HEK293 (cell line): ENCODE measurements around the gene MEMO1.
"Not testable (repeated sequence)": the region's sequence is repeated elsewhere in the genome, so short reads cannot be mapped to it uniquely, and the experiment has no call there.

Experiments
- CTCF ChIA-PET: fragments of 350-600 bp; formaldehyde crosslinking; extraction: SDS; loops from one replicate; lab custom pipeline; 2021; ENCODE audit warnings: antibody characterized with exemption; lab: Yijun Ruan, JAX
- POLR2A ChIA-PET: fragments of 300-600 bp; formaldehyde crosslinking; extraction: SDS; loops from one replicate; lab custom pipeline; 2020; ENCODE audit warnings: antibody characterized with exemption, inconsistent platforms; lab: Yijun Ruan, JAX
- H3K27ac ChIP-seq: fragments of 200-500 bp; sonication (Bioruptor generic); 2 replicates; pipeline ENCODE4 v1.5.1; 2014; ENCODE audit warnings: low read depth, low read length, control low read depth, inconsistent platforms; ENCODE audit errors: extremely low read depth
- H3K36me3 ChIP-seq, 2 experiments: fragments of 200-500 bp in 1 of 2; sonication (Bioruptor generic) in 1 of 2; 1 replicate in 1 of 2; 2 replicates in 1 of 2; pipeline ENCODE4 v1.5.1; 2014 to 2017; ENCODE audit warnings: inconsistent platforms in 2 of 2, low read length in 2 of 2; ENCODE audit not compliant: control insufficient read depth in 2 of 2, insufficient read depth in 1 of 2
- H3K4me1 ChIP-seq: fragments of 200-500 bp; sonication (Bioruptor generic); 2 replicates; pipeline ENCODE4 v1.5.1; 2014; ENCODE audit warnings: mild to moderate bottlenecking, low read length, inconsistent platforms; ENCODE audit not compliant: control insufficient read depth, insufficient read depth
- H3K4me3 ChIP-seq: 2 replicates; pipeline ENCODE4 v1.5.1; 2011; ENCODE audit warnings: low read depth, mild to moderate bottlenecking, control low read depth, low read length, moderate library complexity
- H3K9me3 ChIP-seq: fragments of 200-500 bp; sonication (Bioruptor generic); 2 replicates; pipeline ENCODE4 v1.5.1; 2014; ENCODE audit warnings: low read depth, low read length, inconsistent platforms; ENCODE audit not compliant: control insufficient read depth, insufficient read depth
- OVOL3 ChIP-seq: fragments of 450-650 bp; formaldehyde crosslinking; IDR thresholded peaks from 2 replicates; pipeline ENCODE4 v1.5.1; 2016; ENCODE audit warnings: missing biosample characterization, missing genetic modification characterization
- SCRT2 ChIP-seq: fragments of 450-650 bp; formaldehyde crosslinking; IDR thresholded peaks from 2 replicates; pipeline ENCODE4 v1.5.1; 2016; ENCODE audit warnings: missing biosample characterization, missing genetic modification characterization
- TCF7L2 ChIP-seq: IDR thresholded peaks from 2 replicates; pipeline ENCODE4 v1.6.1; 2011; ENCODE audit warnings: low read depth, mild to moderate bottlenecking, inconsistent platforms, low read length, moderate library complexity, borderline replicate concordance
- ZBTB7A ChIP-seq: fragments of 450-650 bp; formaldehyde crosslinking; IDR thresholded peaks from 2 replicates; pipeline ENCODE4 v1.5.1; 2016; ENCODE audit warnings: low read depth, missing biosample characterization, missing genetic modification characterization
- ZEB2 ChIP-seq: fragments of 450-650 bp; formaldehyde crosslinking; IDR thresholded peaks from 2 replicates; pipeline ENCODE4 v1.5.1; 2016; ENCODE audit warnings: missing biosample characterization, missing genetic modification characterization
- ZNF16 ChIP-seq: fragments of 450-650 bp; formaldehyde crosslinking; IDR thresholded peaks from 2 replicates; pipeline ENCODE4 v1.5.1; 2016; ENCODE audit warnings: low read depth, missing biosample characterization, missing genetic modification characterization
- ZNF18 ChIP-seq: fragments of 450-650 bp; formaldehyde crosslinking; IDR thresholded peaks from 2 replicates; pipeline ENCODE4 v1.5.1; 2016; ENCODE audit warnings: missing biosample characterization, missing genetic modification characterization
- ZNF2 ChIP-seq: fragments of 450-650 bp; formaldehyde crosslinking; IDR thresholded peaks from 2 replicates; pipeline ENCODE4 v1.5.1; 2016; ENCODE audit warnings: missing biosample characterization, missing genetic modification characterization
- ZNF248 ChIP-seq: fragments of 450-650 bp; formaldehyde crosslinking; IDR thresholded peaks from 2 replicates; pipeline ENCODE4 v1.5.1; 2017; ENCODE audit warnings: missing biosample characterization, missing genetic modification characterization
- ZNF266 ChIP-seq: fragments of 450-650 bp; formaldehyde crosslinking; IDR thresholded peaks from 2 replicates; pipeline ENCODE4 v1.5.1; 2016; ENCODE audit warnings: missing biosample characterization, missing genetic modification characterization, low read depth
- ZNF394 ChIP-seq: fragments of 450-650 bp; formaldehyde crosslinking; IDR thresholded peaks from 2 replicates; pipeline ENCODE4 v1.5.1; 2016; ENCODE audit warnings: missing biosample characterization, missing genetic modification characterization, mild to moderate bottlenecking, moderate library complexity, borderline replicate concordance
- ZNF426 ChIP-seq: fragments of 450-650 bp; formaldehyde crosslinking; IDR thresholded peaks from 2 replicates; pipeline ENCODE4 v1.5.1; 2017; ENCODE audit warnings: missing biosample characterization, missing genetic modification characterization, mild to moderate bottlenecking, inconsistent platforms, moderate library complexity
- ZNF544 ChIP-seq: fragments of 450-650 bp; formaldehyde crosslinking; IDR thresholded peaks from 2 replicates; pipeline ENCODE4 v1.5.0; 2017; ENCODE audit warnings: missing biosample characterization, missing genetic modification characterization
- ZNF555 ChIP-seq: fragments of 450-650 bp; formaldehyde crosslinking; conservative IDR thresholded peaks from 2 replicates; pipeline ENCODE4 v1.5.1; 2017; ENCODE audit warnings: missing biosample characterization, mild to moderate bottlenecking, missing genetic modification characterization, inconsistent platforms
- ZNF580 ChIP-seq: fragments of 450-650 bp; formaldehyde crosslinking; IDR thresholded peaks from 2 replicates; pipeline ENCODE4 v1.5.1; 2016; ENCODE audit warnings: missing biosample characterization, missing genetic modification characterization
- ZNF626 ChIP-seq: fragments of 450-650 bp; sonication (Bioruptor Pico); formaldehyde crosslinking; IDR thresholded peaks from 2 replicates; pipeline ENCODE4 v1.5.1; 2018; ENCODE audit warnings: missing biosample characterization, missing genetic modification characterization, inconsistent platforms
- TF ChIP-seq, protein P1 (sequence below): fragments of 450-650 bp; formaldehyde crosslinking; IDR thresholded peaks from 2 replicates; pipeline ENCODE4 v1.5.1; 2016; ENCODE audit warnings: missing biosample characterization, missing genetic modification characterization
- TF ChIP-seq, protein P2 (sequence below): sonication (generic); formaldehyde crosslinking; IDR thresholded peaks from 2 replicates; pipeline ENCODE4 v1.8.1; 2022; ENCODE audit warnings: mild to moderate bottlenecking, moderate library complexity, missing genetic modification reagents

The MEMO1 gene

DNA sequence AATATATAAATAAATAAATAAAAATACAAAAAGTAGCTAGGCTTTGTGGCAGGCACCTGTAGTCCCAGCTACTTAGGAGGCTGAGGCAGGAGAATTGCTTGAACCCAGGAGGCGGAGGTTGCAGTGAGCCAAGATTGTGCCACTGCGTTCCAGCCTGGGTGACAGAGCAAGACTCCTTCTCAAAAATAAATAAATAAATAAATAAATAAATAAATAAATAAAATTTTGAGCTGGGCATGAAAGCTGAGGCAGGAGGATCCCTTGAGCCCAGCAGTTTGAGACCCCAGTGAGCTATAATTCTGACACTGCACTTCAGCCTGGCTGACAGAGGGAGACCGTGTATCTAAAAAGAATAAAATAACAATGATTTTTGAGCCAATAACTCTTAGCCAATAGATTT lies 43.8 kb upstream of the MEMO1 start:
- H3K4me3 ChIP-seq, result not testable (repeated sequence)
- TF ChIP-seq ZNF555 (peak; percentile 23), ZNF394 (tag by site-specific recombination) (peak; percentile 53; the same call in 1 of the 2 replicates), ZNF426 (tag by site-specific recombination) (peak; percentile 42)
- TF ChIP-seq, all 188 proteins: peak for 3; not testable (repeated sequence) for 185
- ChIA-PET POLR2A (interaction anchor here (1.2 kb wide), 1 partner anchor 9 kb away, joined by 7 read pairs; the partner anchor contains the start of gene SPAST), CTCF (interaction anchor here (0.8 kb wide), 1 partner anchor 8 kb away, joined by 3 read pairs; no protein-coding TSS in a partner anchor)
- H3K9me3 ChIP-seq, H3K4me1 ChIP-seq, H3K27ac ChIP-seq, H3K36me3 ChIP-seq: not testable (repeated sequence)

DNA sequence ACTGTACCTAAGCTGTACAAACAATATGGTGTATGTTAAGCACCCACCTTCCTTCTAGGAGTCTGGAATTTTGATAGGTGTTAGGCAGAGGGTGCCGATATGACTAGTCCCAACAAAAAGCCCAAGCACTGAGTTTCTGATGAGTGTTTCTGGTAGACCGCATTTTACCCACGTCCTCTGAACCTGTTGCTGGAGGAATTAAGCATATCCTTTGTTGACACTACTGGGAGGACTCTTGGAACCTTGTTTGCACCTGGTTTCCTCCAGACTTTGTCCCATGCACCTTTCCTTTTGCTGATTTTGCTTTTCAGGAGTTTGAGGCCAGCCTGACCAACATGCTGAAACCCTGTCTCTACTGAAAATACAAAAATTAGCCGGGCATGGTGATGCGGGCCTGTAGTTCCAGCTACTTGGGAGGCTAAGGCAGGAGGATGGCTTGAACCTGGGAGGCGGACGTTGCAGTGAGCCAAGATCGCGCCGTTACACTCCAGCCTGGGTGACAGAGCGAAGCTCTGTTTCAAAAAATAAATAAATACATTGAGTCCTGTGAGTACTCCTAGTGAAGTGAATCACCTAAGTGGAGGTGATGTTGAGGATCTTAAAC lies 41.1 kb upstream of the MEMO1 start:
- Histone ChIP-seq H3K27ac (no peak overlapping the region), H3K9me3 (no peaks in the 10 kb centered on the region), H3K4me3 (no peak overlapping the region), H3K4me1 (no peaks in the 10 kb centered on the region), H3K36me3 (no peaks in the 10 kb centered on the region)
- ChIA-PET CTCF (no interaction called here), POLR2A (interaction anchor here (0.7 to 0.9 kb wide), 2 partner anchors 12 to 130 kb away, joined by 3 to 6 read pairs; partner anchors contain the start of gene DPY30)
- TF ChIP-seq OVOL3 (tag by site-specific recombination), result no peak
- peak; percentile 52; the same call in 1 of the 2 replicates for TF ChIP-seq SCRT2 (tag by site-specific recombination)

GRCh38 chr2:32043561-32043960 lies 32.8 kb upstream of the MEMO1 start:
- POLR2A ChIA-PET, result no interaction called here
- Histone ChIP-seq H3K27ac (no peak overlapping the region), H3K36me3 (no peaks in the 10 kb centered on the region; a peak in 1 of 3 replicates), H3K4me1 (no peaks in the 10 kb centered on the region), H3K9me3 (no peaks in the 10 kb centered on the region), H3K4me3 (no peak overlapping the region)
- CTCF ChIA-PET, result no interaction called here
- TF ChIP-seq ZNF580 (tag by site-specific recombination) (no peak), ZNF266 (no peak), ZNF16 (tag by site-specific recombination) (no peak), ZBTB7A (tag by site-specific recombination) (no peak), ZNF626 (tag by site-specific recombination) (no peak), ZEB2 (tag by site-specific recombination) (no peak), ZNF544 (tag by site-specific recombination) (no peak), ZNF18 (tag by site-specific recombination) (no peak), ZNF248 (no peak), ZNF2 (no peak), TCF7L2 (no peak)
- TF ChIP-seq, protein P1, sequence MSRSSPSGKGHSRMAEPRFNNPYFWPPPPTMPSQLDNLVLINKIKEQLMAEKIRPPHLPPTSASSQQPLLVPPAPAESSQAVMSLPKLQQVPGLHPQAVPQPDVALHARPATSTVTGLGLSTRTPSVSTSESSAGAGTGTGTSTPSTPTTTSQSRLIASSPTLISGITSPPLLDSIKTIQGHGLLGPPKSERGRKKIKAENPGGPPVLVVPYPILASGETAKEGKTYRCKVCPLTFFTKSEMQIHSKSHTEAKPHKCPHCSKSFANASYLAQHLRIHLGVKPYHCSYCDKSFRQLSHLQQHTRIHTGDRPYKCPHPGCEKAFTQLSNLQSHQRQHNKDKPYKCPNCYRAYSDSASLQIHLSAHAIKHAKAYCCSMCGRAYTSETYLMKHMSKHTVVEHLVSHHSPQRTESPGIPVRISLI (tag by site-specific recombination), result no peak
- TF ChIP-seq, protein P2, sequence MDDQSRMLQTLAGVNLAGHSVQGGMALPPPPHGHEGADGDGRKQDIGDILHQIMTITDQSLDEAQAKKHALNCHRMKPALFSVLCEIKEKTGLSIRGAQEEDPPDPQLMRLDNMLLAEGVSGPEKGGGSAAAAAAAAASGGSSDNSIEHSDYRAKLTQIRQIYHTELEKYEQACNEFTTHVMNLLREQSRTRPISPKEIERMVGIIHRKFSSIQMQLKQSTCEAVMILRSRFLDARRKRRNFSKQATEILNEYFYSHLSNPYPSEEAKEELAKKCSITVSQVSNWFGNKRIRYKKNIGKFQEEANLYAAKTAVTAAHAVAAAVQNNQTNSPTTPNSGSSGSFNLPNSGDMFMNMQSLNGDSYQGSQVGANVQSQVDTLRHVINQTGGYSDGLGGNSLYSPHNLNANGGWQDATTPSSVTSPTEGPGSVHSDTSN (CRISPR knock-in tag), result no peak
